ENCODE measurements around the gene THSD4. TPM values are rescaled to one million over a fixed set of nuclear protein-coding genes. Genes with fewer than 3 reads are reported as not detected.

The THSD4 gene
- total RNA-seq, 5 donors from 2014 or later (not counting 1 experiment from before 2014, with no cell fraction given), result 0.03 to 0.23 (median 0.18) TPM; not detected in 2

DNA sequence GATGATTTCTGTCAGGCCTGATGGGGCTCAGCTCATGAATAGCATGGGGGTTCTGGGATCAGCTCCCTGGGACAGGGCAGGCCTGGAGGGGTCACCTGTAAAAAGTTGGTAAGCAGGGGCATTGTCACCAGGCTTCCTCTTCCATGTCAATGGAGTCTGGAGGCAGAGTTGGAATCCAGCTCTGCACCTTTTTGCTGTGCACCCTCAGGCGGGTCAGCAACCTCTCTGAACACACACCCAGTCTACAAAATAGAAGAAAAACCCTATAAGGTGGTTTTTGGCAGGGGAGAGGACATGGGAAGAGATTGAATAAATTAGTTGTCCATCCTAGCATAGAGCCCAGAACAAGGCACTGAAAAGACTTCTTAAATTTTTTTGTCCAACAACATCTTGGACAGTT lies 617.9 kb downstream of the THSD4 start:
- Mint-ChIP-seq H3K27me3 (peaks cover 24 to 25% of the 10 kb centered on the region in 2 donors), H3K27ac (no peak overlapping the region), H3K4me1 (no peaks in the 10 kb centered on the region), H3K4me3 (no peak overlapping the region), H3K36me3 (no peaks in the 10 kb centered on the region), H3K9me3 (no peaks in the 10 kb centered on the region)
- no peaks in the 10 kb centered on the region for H3K9me3 ChIP-seq
- peaks cover 0 to 12% of the 10 kb centered on the region in 2 experiments for H3K27me3 ChIP-seq (replicated peaks in 1 of 2; ENCODE audit: control insufficient read depth in 2 of 2, extremely low read depth in 1 of 2, insufficient read depth in 2 of 2, low read length in 1 of 2)
- H3K4me1 ChIP-seq (ENCODE audit: control insufficient read depth in 1 of 2, extremely low read depth in 1 of 2, insufficient read depth in 2 of 2, low read length in 2 of 2), result no peaks in the 10 kb centered on the region
- DNase-seq (no peak), ATAC-seq (replicated peaks in 1 of 4) (no peak)
- no peak overlapping the region for H3K4me3 ChIP-seq (ENCODE audit: control insufficient read depth in 1 of 2, extremely low read depth in 1 of 2, low read length in 1 of 2)
- POLR2A ChIA-PET, result no interaction called here
- H3K36me3 ChIP-seq (ENCODE audit: control insufficient read depth in 2 of 2, extremely low read depth in 1 of 2, insufficient read depth in 1 of 2, low read length in 1 of 2), result no peaks in the 10 kb centered on the region
- CTCF ChIA-PET, result interaction anchor here in 1 of 2 donors (1.1 kb wide), 1 partner anchor 19 kb away, joined by 3 read pairs; no protein-coding TSS in a partner anchor
- WGBS (ENCODE audit: insufficient coverage), result no CpG with 5 or more reads among the region's 1 CpG
- no peak overlapping the region for H3K27ac ChIP-seq (ENCODE audit: low read length)

DNA sequence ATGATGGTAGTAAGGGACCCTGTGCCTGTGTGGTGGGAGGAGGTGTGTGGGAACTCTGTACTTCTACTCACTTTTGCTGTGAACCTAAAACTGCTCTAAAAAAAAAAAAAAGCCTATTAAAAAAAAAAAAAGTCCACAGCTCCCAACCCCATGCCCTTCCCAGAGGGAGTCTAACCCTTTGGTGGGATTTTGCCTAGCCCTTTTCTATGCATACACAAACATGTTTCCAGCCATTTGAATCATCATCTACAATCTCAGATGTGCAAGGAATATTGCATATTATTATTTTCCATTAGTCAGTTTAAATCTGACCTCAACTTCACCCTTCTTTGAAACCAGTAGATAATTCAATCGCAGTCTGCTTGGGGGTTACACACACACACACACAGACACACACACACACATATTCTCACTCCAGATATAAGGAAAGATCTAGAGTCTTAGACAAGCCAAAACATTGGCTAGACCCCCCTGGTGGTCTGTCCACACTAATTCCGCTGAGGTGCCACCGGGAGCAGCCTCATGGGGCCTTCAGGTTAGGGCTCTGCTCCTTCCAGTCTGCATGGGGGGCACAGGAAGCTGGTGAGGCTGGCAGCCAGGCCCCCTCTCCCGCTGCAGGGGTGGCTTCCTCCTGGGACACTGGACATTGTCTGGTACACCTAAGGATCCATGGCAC lies 619.6 kb downstream of the THSD4 start:
- Histone ChIP-seq H3K27ac (ENCODE audit: low read length) (no peak overlapping the region), H3K4me3 (ENCODE audit: control insufficient read depth in 1 of 2, extremely low read depth in 1 of 2, low read length in 1 of 2) (no peak overlapping the region), H3K4me1 (ENCODE audit: control insufficient read depth in 1 of 2, extremely low read depth in 1 of 2, insufficient read depth in 2 of 2, low read length in 2 of 2) (no peaks in the 10 kb centered on the region), H3K27me3 (replicated peaks in 1 of 2; ENCODE audit: control insufficient read depth in 2 of 2, extremely low read depth in 1 of 2, insufficient read depth in 2 of 2, low read length in 1 of 2) (peaks cover 0 to 14% of the 10 kb centered on the region in 2 experiments), H3K9me3 (no peaks in the 10 kb centered on the region), H3K36me3 (ENCODE audit: control insufficient read depth in 2 of 2, extremely low read depth in 1 of 2, insufficient read depth in 1 of 2, low read length in 1 of 2) (no peaks in the 10 kb centered on the region)
- no peaks in the 10 kb centered on the region for H3K36me3 Mint-ChIP-seq
- 87% methylated on average over 4 of the region's 4 CpGs for WGBS (ENCODE audit: insufficient coverage)
- DNase-seq, result no peak
- ChIA-PET CTCF (no interaction called here), POLR2A (no interaction called here)
- H3K4me3 Mint-ChIP-seq, result no peak overlapping the region
- no peaks in the 10 kb centered on the region for H3K9me3 Mint-ChIP-seq
- no peak for ATAC-seq (replicated peaks in 1 of 4)
- H3K27ac Mint-ChIP-seq, result no peak overlapping the region
- H3K27me3 Mint-ChIP-seq, result peaks cover 22 to 24% of the 10 kb centered on the region in 2 donors
- H3K4me1 Mint-ChIP-seq, result no peaks in the 10 kb centered on the region

DNA sequence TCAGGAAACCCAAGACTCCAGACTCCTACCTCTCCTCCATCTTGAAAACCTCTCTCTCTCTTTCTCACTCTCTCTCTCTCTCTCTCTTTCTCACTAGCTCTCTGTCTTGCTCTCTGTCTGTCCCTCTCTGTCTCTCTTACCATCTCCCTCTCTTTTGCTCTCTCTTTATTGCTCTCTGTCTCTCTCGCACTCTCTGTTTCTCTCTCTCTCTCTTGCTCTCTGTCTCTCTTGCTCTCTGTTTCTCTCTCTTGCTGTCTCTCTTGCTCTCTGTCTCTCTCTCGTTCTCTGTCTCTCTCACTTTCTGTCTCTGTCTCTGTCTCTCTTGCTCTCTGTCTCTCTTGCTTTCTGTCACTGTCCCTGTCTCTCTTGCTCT lies 620.1 kb downstream of the THSD4 start:
- H3K27ac Mint-ChIP-seq, result no peak overlapping the region
- Histone ChIP-seq H3K27ac (ENCODE audit: low read length) (no peak overlapping the region), H3K4me3 (ENCODE audit: control insufficient read depth in 1 of 2, extremely low read depth in 1 of 2, low read length in 1 of 2) (no peak overlapping the region), H3K36me3 (ENCODE audit: control insufficient read depth in 2 of 2, extremely low read depth in 1 of 2, insufficient read depth in 1 of 2, low read length in 1 of 2) (no peaks in the 10 kb centered on the region), H3K27me3 (replicated peaks in 1 of 2; ENCODE audit: control insufficient read depth in 2 of 2, extremely low read depth in 1 of 2, insufficient read depth in 2 of 2, low read length in 1 of 2) (peaks cover 0 to 14% of the 10 kb centered on the region in 2 experiments), H3K9me3 (no peaks in the 10 kb centered on the region), H3K4me1 (ENCODE audit: control insufficient read depth in 1 of 2, extremely low read depth in 1 of 2, insufficient read depth in 2 of 2, low read length in 2 of 2) (no peaks in the 10 kb centered on the region)
- ChIA-PET CTCF (no interaction called here), POLR2A (no interaction called here)
- 90% methylated on average over 2 of the region's 2 CpGs for WGBS (ENCODE audit: insufficient coverage)
- DNase-seq (no peak), ATAC-seq (replicated peaks in 1 of 4) (no peak)
- H3K36me3 Mint-ChIP-seq, result no peaks in the 10 kb centered on the region
- H3K4me1 Mint-ChIP-seq, result no peaks in the 10 kb centered on the region
- H3K27me3 Mint-ChIP-seq, result peaks cover 22 to 24% of the 10 kb centered on the region in 2 donors
- no peak overlapping the region for H3K4me3 Mint-ChIP-seq
- H3K9me3 Mint-ChIP-seq, result no peaks in the 10 kb centered on the region

DNA sequence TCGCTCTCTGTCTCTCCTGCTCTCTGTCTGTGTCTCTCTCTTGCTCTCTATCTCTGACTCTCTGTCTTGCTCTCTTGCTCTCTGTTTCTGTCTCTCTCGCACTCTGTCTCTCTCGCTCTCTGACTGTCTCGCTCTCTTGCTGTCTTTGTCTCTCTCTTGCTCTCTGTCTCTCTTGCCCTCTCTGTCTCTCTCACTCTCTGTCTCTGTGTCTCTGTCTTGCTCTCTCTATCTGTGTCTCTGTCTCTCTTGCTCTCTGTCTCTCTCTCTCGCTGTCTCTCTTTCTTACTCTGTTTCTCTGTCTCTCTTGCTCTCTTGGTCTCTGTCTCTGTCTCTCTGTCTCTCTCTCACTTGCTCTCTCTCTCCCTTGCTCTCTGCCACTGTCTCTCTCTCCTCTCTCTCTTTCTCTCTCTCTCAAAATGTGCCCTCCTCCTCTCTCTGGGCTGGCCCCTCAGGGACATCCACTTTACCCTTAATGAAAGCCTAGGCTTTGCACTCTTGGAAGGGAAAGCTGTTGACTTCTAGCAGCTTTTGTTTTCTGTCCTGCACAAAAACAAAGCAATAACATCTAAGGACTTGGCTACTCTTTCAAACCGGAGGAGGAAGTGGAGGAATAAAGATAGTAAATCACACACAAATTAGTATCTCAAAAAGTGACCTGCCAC lies 621.1 kb downstream of the THSD4 start:
- no peaks in the 10 kb centered on the region for H3K4me1 ChIP-seq (ENCODE audit: control insufficient read depth in 1 of 2, extremely low read depth in 1 of 2, insufficient read depth in 2 of 2, low read length in 2 of 2)
- no peaks in the 10 kb centered on the region for H3K36me3 Mint-ChIP-seq
- no peaks in the 10 kb centered on the region for H3K36me3 ChIP-seq (ENCODE audit: control insufficient read depth in 2 of 2, extremely low read depth in 1 of 2, insufficient read depth in 1 of 2, low read length in 1 of 2)
- ATAC-seq (replicated peaks in 1 of 4), result no peak
- H3K27me3 Mint-ChIP-seq, result peaks cover 18 to 27% of the 10 kb centered on the region in 2 donors
- no peak overlapping the region for H3K27ac ChIP-seq (ENCODE audit: low read length)
- no peaks in the 10 kb centered on the region for H3K9me3 Mint-ChIP-seq
- no peaks in the 10 kb centered on the region for H3K4me1 Mint-ChIP-seq
- H3K27me3 ChIP-seq (replicated peaks in 1 of 2; ENCODE audit: control insufficient read depth in 2 of 2, extremely low read depth in 1 of 2, insufficient read depth in 2 of 2, low read length in 1 of 2), result peaks cover 0 to 11% of the 10 kb centered on the region in 2 experiments
- ChIA-PET POLR2A (no interaction called here), CTCF (no interaction called here)
- no peaks in the 10 kb centered on the region for H3K9me3 ChIP-seq
- no peak overlapping the region for H3K4me3 Mint-ChIP-seq
- H3K4me3 ChIP-seq (ENCODE audit: control insufficient read depth in 1 of 2, extremely low read depth in 1 of 2, low read length in 1 of 2), result no peak overlapping the region
- DNase-seq, result no peak
- WGBS (ENCODE audit: insufficient coverage), result 87% methylated on average over 4 of the region's 6 CpGs
- H3K27ac Mint-ChIP-seq, result no peak overlapping the region

DNA sequence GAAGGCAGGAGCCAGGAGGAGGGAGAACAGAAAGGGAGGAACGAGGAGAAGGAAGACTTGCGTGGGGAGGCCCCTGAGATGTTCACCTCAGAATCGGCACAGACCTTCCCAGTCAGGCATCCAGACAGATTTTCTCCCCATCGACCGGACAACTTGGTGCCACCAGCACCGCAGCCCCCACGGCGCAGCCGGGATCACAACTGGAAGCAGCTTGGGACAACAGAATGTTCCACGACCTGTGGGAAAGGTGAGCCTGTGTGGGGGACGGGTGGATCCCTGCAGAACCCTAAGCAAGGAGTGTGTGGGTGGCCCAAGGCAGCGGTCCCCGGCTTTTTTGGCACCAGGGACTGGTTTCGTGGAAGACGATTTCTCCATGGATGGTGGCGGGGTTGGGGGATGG lies 622.5 kb downstream of the THSD4 start:
- Mint-ChIP-seq H3K9me3 (no peaks in the 10 kb centered on the region), H3K4me1 (no peaks in the 10 kb centered on the region), H3K27ac (no peak overlapping the region), H3K4me3 (no peak overlapping the region), H3K36me3 (no peaks in the 10 kb centered on the region), H3K27me3 (peaks cover 9 to 29% of the 10 kb centered on the region in 2 donors)
- Histone ChIP-seq H3K27me3 (replicated peaks in 1 of 2; ENCODE audit: control insufficient read depth in 2 of 2, extremely low read depth in 1 of 2, insufficient read depth in 2 of 2, low read length in 1 of 2) (peaks cover 0 to 11% of the 10 kb centered on the region in 2 experiments), H3K4me1 (ENCODE audit: control insufficient read depth in 1 of 2, extremely low read depth in 1 of 2, insufficient read depth in 2 of 2, low read length in 2 of 2) (no peaks in the 10 kb centered on the region), H3K27ac (ENCODE audit: low read length) (no peak overlapping the region), H3K9me3 (no peaks in the 10 kb centered on the region), H3K4me3 (ENCODE audit: control insufficient read depth in 1 of 2, extremely low read depth in 1 of 2, low read length in 1 of 2) (no peak overlapping the region), H3K36me3 (ENCODE audit: control insufficient read depth in 2 of 2, extremely low read depth in 1 of 2, insufficient read depth in 1 of 2, low read length in 1 of 2) (no peaks in the 10 kb centered on the region)
- ATAC-seq (replicated peaks in 1 of 4) (no peak), DNase-seq (no peak)
- POLR2A ChIA-PET, result no interaction called here
- 82% methylated on average over 14 of the region's 16 CpGs for WGBS (ENCODE audit: insufficient coverage)
- CTCF ChIA-PET, result no interaction called here

DNA sequence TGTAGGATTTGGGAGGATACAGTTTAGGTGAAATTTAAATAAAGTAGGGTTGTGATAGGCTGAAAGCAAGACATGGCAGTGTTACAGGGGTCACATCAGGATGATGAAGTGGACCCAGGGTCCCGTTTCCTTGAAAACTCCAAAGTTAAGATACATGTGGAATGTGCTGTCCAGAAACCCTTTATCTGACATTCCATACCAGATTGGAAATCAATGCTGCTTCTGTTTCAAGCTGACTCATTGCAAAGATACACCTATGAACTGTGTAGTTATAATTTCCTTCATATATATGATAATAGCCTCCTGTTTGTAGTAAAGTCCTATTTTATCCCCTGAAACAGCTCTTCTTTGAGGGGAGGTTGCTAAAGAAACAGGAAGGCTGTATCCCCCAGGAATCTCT lies 624.1 kb downstream of the THSD4 start:
- no peaks in the 10 kb centered on the region for H3K36me3 Mint-ChIP-seq
- no peak overlapping the region for H3K4me3 Mint-ChIP-seq
- H3K4me1 Mint-ChIP-seq, result peaks cover 0 to 2% (median 0%) of the 10 kb centered on the region in 3 donors
- WGBS (ENCODE audit: insufficient coverage), result no CpG with 5 or more reads among the region's 1 CpG
- H3K27ac Mint-ChIP-seq, result no peak overlapping the region
- no peak overlapping the region for H3K4me3 ChIP-seq (ENCODE audit: control insufficient read depth in 1 of 2, extremely low read depth in 1 of 2, low read length in 1 of 2)
- H3K27me3 ChIP-seq (replicated peaks in 1 of 2; ENCODE audit: control insufficient read depth in 2 of 2, extremely low read depth in 1 of 2, insufficient read depth in 2 of 2, low read length in 1 of 2), result peaks cover 0 to 8% of the 10 kb centered on the region in 2 experiments
- ChIA-PET POLR2A (interaction anchor here in 1 of 2 donors (0.7 kb wide), 1 partner anchor 622 kb away, joined by 4 read pairs; no protein-coding TSS in a partner anchor), CTCF (interaction anchor here in 1 of 2 donors (0.7 kb wide), 1 partner anchor 17 kb away, joined by 5 read pairs; no protein-coding TSS in a partner anchor)
- no peak for DNase-seq
- H3K27ac ChIP-seq (ENCODE audit: low read length), result no peak overlapping the region
- H3K4me1 ChIP-seq (ENCODE audit: control insufficient read depth in 1 of 2, extremely low read depth in 1 of 2, insufficient read depth in 2 of 2, low read length in 2 of 2), result no peaks in the 10 kb centered on the region
- H3K9me3 ChIP-seq, result no peaks in the 10 kb centered on the region
- ATAC-seq (replicated peaks in 1 of 4), result no peak
- H3K27me3 Mint-ChIP-seq, result peaks cover 4 to 26% of the 10 kb centered on the region in 2 donors
- H3K9me3 Mint-ChIP-seq, result no peaks in the 10 kb centered on the region
- H3K36me3 ChIP-seq (ENCODE audit: control insufficient read depth in 2 of 2, extremely low read depth in 1 of 2, insufficient read depth in 1 of 2, low read length in 1 of 2), result no peaks in the 10 kb centered on the region

All from T-cell (primary cell).